Activated CD8-positive, alpha-beta memory T cell treated with anti-CD3 and anti-CD28 coated beads for 48 hours (primary cell): ENCODE measurements around the gene FUBP3.

ENCODE experiments used
- DNase-seq, 3 experiments: peaks; one replicate each; pipeline ENCODE4 v3.0.0-alpha.2; 2020; ENCODE audit warnings: low read depth in 2 of 3, low spot score in 2 of 3

FUBP3 gene

GRCh38 chr9:130578865-130579737, at the start of gene FUBP3:
TSS of gene FUBP3 (plus strand) at chr9:130579577. CDS start at chr9:130579681, 104 bp downstream.
- DNase-seq = peak; percentile 82 to 89 (median 84)

GRCh38 chr9:130530938-130531337, 48.4 kb upstream of the FUBP3 start:
- no peak for DNase-seq

- DNase-seq = no peak
These were observed 47.7 kb upstream of the FUBP3 start for GRCh38 chr9:130531670-130532069.

- DNase-seq = no peak
These were observed 46.8 kb upstream of the FUBP3 start for GRCh38 chr9:130532426-130533080.

GRCh38 chr9:130535818-130536521, 43.4 kb upstream of the FUBP3 start:
- DNase-seq = no peak

GRCh38 chr9:130536701-130537107, 42.7 kb upstream of the FUBP3 start:
- DNase-seq = no peak

- no peak for DNase-seq
These were observed 41.9 kb upstream of the FUBP3 start for GRCh38 chr9:130537346-130538050.

GRCh38 chr9:130539420-130540223, 39.8 kb upstream of the FUBP3 start:
- DNase-seq = no peak

- DNase-seq = no peak
These were observed 37.8 kb upstream of the FUBP3 start for GRCh38 chr9:130541533-130541932.

- DNase-seq = no peak
These were observed 37.3 kb upstream of the FUBP3 start for GRCh38 chr9:130542038-130542437.

GRCh38 chr9:130542457-130543228, 36.7 kb upstream of the FUBP3 start:
- DNase-seq = no peak

GRCh38 chr9:130543368-130543767, 36.0 kb upstream of the FUBP3 start:
- no peak for DNase-seq

GRCh38 chr9:130543859-130544258, 35.5 kb upstream of the FUBP3 start:
- DNase-seq = no peak

- DNase-seq = no peak
These were observed 35.0 kb upstream of the FUBP3 start for GRCh38 chr9:130544364-130544763.

- no peak for DNase-seq
These were observed 31.3 kb upstream of the FUBP3 start for GRCh38 chr9:130548103-130548502.

- DNase-seq = no peak
These were observed 30.2 kb upstream of the FUBP3 start for GRCh38 chr9:130549093-130549735.

GRCh38 chr9:130554606-130555005, 24.8 kb upstream of the FUBP3 start:
- no peak for DNase-seq

- no peak for DNase-seq
These were observed 24.3 kb upstream of the FUBP3 start for GRCh38 chr9:130555061-130555460.

- no peak for DNase-seq
These were observed 23.4 kb upstream of the FUBP3 start for GRCh38 chr9:130555968-130556367.
